ENCODE measurements around the gene SGTA. TPM values are rescaled to one million over a fixed set of nuclear protein-coding genes. Genes with fewer than 3 reads are reported as not detected.

The SGTA gene
- total RNA-seq, 4 donors from 2014 or later = 32.7 to 50.4 (median 36.7) TPM

DNA sequence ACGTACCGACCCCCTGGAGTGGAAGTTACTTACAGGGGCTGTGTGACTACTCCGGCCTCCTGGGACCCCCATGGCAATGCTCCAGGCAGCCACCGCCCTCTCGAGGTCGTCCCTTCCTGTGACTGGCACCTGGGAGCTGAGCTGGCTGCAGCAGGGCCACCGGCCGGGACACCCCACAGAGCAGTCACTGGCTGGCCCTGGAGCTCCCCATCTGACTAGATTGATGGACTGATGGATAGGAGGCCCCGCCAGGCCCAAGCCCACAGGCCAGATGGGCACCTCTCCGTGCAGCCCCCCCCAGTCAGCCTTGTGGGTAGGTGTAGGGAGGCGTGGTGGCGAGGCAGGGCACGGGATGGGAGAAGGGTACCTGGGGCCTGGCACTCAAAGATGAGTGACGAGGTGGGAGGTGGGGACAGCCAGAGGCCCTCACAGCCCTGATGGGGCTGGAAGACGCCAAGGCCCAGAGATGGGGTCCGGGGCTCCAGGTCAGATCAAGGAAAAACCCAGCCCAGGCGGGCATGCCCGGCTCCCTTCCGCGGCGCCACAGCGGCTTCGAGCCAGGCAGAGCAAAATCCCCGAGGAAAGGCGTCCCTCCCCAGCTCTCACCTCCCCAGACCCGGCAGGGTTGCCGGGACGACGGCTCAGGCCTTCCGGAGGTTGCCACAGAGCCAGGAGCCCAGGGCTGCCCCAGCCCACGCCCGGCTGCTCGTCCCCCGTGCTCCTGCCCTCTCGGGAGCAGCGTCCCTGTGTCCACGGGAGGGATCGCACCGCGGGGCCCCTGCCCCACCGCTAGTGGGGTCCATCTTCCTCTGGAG is 51.7 kb downstream of the SGTA start:
- TF ChIP-seq, protein P1, sequence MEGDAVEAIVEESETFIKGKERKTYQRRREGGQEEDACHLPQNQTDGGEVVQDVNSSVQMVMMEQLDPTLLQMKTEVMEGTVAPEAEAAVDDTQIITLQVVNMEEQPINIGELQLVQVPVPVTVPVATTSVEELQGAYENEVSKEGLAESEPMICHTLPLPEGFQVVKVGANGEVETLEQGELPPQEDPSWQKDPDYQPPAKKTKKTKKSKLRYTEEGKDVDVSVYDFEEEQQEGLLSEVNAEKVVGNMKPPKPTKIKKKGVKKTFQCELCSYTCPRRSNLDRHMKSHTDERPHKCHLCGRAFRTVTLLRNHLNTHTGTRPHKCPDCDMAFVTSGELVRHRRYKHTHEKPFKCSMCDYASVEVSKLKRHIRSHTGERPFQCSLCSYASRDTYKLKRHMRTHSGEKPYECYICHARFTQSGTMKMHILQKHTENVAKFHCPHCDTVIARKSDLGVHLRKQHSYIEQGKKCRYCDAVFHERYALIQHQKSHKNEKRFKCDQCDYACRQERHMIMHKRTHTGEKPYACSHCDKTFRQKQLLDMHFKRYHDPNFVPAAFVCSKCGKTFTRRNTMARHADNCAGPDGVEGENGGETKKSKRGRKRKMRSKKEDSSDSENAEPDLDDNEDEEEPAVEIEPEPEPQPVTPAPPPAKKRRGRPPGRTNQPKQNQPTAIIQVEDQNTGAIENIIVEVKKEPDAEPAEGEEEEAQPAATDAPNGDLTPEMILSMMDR (IDR thresholded peaks at IDR 0.05) = no peak
- ATAC-seq (ENCODE audit: low FRiP score) = no peak
- no peak for DNase-seq (ENCODE audit: low spot score)

DNA sequence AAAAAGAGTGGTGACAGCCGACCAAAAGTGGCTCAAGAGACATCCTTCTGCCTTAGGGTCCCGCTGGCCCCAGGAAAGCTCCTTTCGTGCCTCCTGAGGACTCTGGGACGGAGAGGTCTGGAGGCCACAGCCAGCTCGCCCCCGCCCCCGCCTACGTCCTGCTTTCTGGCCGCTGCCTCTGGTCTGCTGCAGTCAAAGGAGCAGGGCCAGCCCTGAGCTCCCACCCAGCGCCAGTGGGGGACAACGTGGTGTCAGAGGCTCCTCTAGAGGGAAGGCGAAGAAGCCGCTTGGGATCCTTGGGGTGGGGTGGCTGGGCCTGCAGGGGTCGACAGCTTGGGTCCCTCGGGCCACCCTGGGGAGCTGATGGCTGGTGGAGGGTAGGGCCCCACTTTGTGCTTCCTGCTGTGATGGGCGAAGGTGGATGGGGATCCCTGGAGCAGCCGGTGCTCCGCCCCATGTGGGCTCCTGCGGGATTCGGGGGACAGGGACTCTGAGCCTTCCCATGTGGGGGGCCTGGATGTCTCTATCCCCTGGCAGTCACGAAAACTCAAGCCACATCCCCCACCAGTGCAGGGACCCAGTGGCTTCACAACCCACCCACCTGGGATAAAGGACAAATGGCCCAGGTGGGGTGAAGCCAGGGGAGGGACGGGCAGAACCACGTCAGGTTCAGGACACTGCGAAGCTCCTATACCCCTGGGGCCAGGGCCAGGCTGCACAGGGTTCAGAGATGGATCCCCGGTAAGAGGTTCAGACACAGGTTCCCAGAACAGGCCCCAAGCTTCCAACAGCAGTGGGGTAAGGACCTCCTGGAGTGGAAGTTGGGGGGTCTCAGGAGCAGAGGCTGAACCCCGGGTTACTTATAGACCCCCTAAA is 52.9 kb downstream of the SGTA start:
- TF ChIP-seq, protein P1 (IDR thresholded peaks at IDR 0.05) = no peak
- ATAC-seq (ENCODE audit: low FRiP score) (no peak), DNase-seq (ENCODE audit: low spot score) (no peak)

DNA sequence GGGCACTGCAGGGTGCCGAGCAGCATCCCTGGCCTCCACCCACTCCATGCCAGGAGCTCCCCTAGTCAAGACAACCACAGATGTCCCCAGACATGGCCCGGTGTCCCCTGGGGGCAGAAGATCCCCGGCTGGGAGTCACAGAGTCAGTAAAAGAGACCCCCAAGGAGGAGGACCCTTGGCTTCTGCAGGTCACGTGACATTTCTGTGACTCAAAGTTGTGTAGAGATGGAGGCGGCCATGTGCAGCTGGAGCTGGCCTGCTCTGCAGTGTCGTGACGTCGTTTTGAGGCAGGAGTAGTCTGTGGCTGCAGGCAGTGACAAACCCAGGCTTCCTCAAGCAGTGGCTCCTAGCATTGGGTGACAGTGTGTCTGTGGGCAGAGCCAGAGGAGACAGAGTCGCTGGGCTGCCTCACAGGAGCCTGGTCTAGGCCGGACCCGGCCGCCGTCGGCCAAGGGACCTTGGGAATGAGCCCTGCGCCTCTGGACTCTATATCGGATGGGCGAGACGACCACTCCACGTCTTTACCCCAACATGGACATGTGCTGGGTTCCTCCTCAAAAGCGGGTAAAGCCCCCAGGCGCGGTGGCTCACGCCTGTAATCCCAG is 54.2 kb downstream of the SGTA start:
- DNase-seq (ENCODE audit: low spot score) (no peak), ATAC-seq (ENCODE audit: low FRiP score) (no peak)
- TF ChIP-seq, protein P1 (IDR thresholded peaks at IDR 0.05) = no peak

DNA sequence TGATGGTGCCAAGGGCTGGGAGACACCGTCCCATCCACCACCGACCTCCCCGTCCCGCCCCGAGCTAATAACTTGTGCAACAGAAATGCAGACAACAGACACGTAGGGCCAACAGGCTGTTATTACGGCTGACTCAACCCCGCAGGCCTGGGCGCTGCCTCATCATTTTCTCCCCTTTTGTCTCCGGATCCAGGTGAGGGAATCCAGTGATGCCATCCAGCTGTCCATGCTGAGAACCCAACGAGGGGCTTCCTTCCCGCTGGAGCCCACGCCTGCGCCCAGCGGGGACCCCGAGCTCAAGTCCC is 55.5 kb downstream of the SGTA start:
- TF ChIP-seq, protein P1 (IDR thresholded peaks at IDR 0.05) = no peak
- ATAC-seq (ENCODE audit: low FRiP score) = no peak
- no peak for DNase-seq (ENCODE audit: low spot score)

DNA sequence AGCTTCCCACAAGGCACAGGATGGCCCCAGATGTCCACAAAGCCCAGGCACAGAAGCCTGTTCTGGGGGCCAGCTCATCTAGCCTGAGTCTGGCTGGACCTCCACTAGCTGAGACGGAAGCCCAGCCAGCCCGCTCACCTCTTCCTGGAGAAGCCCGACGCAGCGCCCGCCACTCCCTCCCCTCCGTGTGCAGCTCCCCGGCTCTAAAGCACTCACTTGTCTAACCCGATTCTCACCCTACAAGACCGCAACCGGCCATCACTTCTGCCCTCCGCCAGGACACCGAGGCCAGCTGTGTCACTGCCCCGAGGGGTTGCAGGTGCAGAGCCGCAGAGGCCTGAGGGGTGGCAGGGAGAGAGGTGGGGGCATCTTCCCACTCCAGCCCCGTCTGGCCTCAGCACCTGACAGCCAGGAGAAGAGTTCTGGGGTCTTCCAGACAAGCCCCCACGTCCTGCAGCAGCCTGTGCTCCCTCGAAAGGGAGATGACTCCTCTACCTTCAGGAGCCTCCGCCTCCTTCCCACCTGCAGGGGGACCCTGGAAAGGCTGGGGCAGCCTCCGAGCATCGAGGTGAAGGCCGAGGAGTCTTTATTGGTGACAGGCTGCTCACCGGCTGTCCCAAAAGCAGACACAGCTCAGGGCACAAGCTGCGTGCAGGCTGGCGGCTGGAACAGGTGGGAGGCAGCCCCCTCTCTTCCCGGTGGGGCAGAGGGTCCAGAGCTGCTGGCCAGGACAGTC is 56.0 kb downstream of the SGTA start:
- ATAC-seq (ENCODE audit: low FRiP score) = no peak
- no peak for DNase-seq (ENCODE audit: low spot score)
- TF ChIP-seq, protein P1 (IDR thresholded peaks at IDR 0.05) = no peak

DNA sequence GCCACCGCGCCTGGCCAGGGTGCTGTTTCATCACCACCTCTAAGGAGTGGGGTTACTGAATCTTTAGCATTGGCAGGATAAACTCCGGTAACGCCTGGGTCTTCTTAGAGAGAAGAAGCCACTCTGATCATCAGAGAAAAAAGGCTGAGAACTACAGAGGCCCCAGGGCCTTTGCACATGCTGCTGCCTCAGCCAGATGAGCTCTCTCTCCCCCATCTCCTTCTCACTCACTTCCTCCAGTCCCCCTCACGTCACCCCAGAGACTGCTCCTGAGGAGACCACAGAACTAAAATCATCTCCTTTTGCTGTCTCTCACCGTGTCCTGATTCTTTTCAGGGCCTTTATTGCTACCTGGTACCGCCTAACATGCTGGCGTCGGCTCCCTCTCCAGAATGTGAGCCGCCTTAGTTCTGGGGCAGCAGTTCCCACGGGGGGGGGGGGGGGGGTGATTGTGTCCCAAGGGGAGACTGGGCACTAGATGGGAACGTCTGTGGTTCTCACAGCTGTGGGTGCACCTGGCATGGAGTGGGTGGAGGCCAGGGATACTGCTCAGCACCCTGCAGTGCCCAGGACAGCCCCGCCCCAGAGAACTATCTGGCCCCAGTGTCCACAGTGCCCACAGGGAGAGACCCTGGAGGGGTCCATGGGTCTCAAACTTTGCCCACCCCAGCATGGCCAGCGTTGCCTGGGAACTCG is 56.8 kb downstream of the SGTA start:
- DNase-seq (ENCODE audit: low spot score) (no peak), ATAC-seq (ENCODE audit: low FRiP score) (no peak)
- TF ChIP-seq, protein P1 (IDR thresholded peaks at IDR 0.05) = no peak
